A549 (cell line): ENCODE measurements around the gene ANGPT4. TPM values are rescaled to one million over a fixed set of nuclear protein-coding genes. Genes with fewer than 3 reads are reported as not detected.

Experiments
- ATAC-seq, 2 experiments: fragments of 200-7000 bp in 1 of 2; fragments of >200 bp in 1 of 2; cut with Nextera tagmentation in 1 of 2; cut with Tn5 transposase in 1 of 2; 3 replicates each; pipeline versions ENCODE4 v1.8.0 to v1.9.1; 2018 to 2020; ENCODE audit warnings: mild to moderate bottlenecking in 1 of 2, moderate library complexity in 1 of 2
- CTCF ChIA-PET: fragments of 300-600 bp; sonication (Branson Sonifier 250); formaldehyde crosslinking; extraction: SDS; loops from one replicate; lab custom pipeline; 2021; ENCODE audit warnings: antibody characterized with exemption, inconsistent platforms; lab: Yijun Ruan, JAX
- POLR2A ChIA-PET: fragments of 350-600 bp; formaldehyde crosslinking; extraction: SDS; loops from one replicate; lab custom pipeline; 2021; ENCODE audit warnings: antibody characterized with exemption, inconsistent platforms; lab: Yijun Ruan, JAX
- DNase-seq, 2 experiments: peaks; one replicate each; pipeline versions ENCODE4 v3.0.0 to v3.0.0-alpha.2; 2011 to 2016; ENCODE audit warnings: low read depth in 1 of 2, low spot score in 1 of 2
- FAIRE-seq: peaks from 2 replicates; lab custom pipeline; 2011; peaks lifted over from hg19 to GRCh38; lab: Jason Lieb, UNC
- H3K27ac ChIP-seq, 2 experiments: fragments of >200 bp; sonication (Bioruptor Twin); formaldehyde crosslinking; 3 replicates each; pipeline ENCODE4 v1.5.1; 2016 to 2017
- H3K4me1 ChIP-seq: fragments of >200 bp; sonication (Bioruptor Twin); formaldehyde crosslinking; 3 replicates; pipeline ENCODE4 v1.6.1; 2016
- H3K4me2 ChIP-seq: fragments of >200 bp; sonication (Bioruptor Twin); formaldehyde crosslinking; 3 replicates; pipeline ENCODE4 v1.6.1; 2016
- H3K4me3 ChIP-seq: fragments of >200 bp; sonication (Bioruptor Twin); formaldehyde crosslinking; 3 replicates; pipeline ENCODE4 v1.5.1; 2016
- H3K9me3 ChIP-seq: fragments of >200 bp; sonication (Bioruptor Twin); formaldehyde crosslinking; 3 replicates; pipeline ENCODE4 v1.6.1; 2016
- ATOH8 ChIP-seq: fragments of 250-450 bp; sonication (Bioruptor Pico); IDR thresholded peaks from 2 replicates; pipeline ENCODE4 v1.5.0; 2020; ENCODE audit warnings: low read depth, mild to moderate bottlenecking, moderate library complexity
- CBX8 ChIP-seq: fragments of 200-600 bp; sonication (generic); IDR thresholded peaks from 2 replicates; pipeline ENCODE4 v1.6.1; 2016
- CHD4 ChIP-seq: fragments of 200-600 bp; sonication (generic); IDR thresholded peaks from 2 replicates; pipeline ENCODE4 v1.6.1; 2016; ENCODE audit warnings: antibody characterized with exemption, mild to moderate bottlenecking, borderline replicate concordance
- CTCF ChIP-seq: fragments of >200 bp; sonication (Bioruptor Twin); formaldehyde crosslinking; IDR thresholded peaks from 3 replicates; pipeline ENCODE4 v1.5.1; 2016
- E2F6 ChIP-seq: IDR thresholded peaks from 2 replicates; pipeline ENCODE4 v1.6.1; 2012; ENCODE audit warnings: low read depth, borderline replicate concordance
- ESRRA ChIP-seq: fragments of 150-350 bp; IDR thresholded peaks from 2 replicates; pipeline ENCODE4 v1.6.1; 2014; ENCODE audit warnings: mild to moderate bottlenecking, low read length, borderline replicate concordance
- FOSL2 ChIP-seq, 2 experiments: fragments of 450-650 bp in 1 of 2; fragments of >200 bp in 1 of 2; sonication (Bioruptor Twin) in 1 of 2; formaldehyde crosslinking; IDR thresholded peaks; 2 replicates each; pipeline versions ENCODE4 v1.5.0 to v1.6.1; 2016 to 2020; ENCODE audit warnings: mild to moderate bottlenecking in 1 of 2, moderate library complexity in 1 of 2
- FOXS1 ChIP-seq: fragments of 250-450 bp; sonication (Bioruptor Pico); IDR thresholded peaks from 2 replicates; pipeline ENCODE4 v1.5.0; 2020; ENCODE audit warnings: mild to moderate bottlenecking, moderate library complexity
- HDAC2 ChIP-seq: fragments of 200-600 bp; sonication (generic); IDR thresholded peaks from 2 replicates; pipeline ENCODE4 v1.6.1; 2016
- HES2 ChIP-seq: fragments of >200 bp; sonication (Bioruptor Twin); formaldehyde crosslinking; IDR thresholded peaks from 2 replicates; pipeline ENCODE4 v1.6.1; 2016
- KDM1A ChIP-seq: fragments of 200-600 bp; sonication (generic); IDR thresholded peaks from 2 replicates; pipeline ENCODE4 v1.6.1; 2016; ENCODE audit warnings: low read depth, mild to moderate bottlenecking
- MAFK ChIP-seq: fragments of 450-650 bp; IDR thresholded peaks from 2 replicates; pipeline ENCODE4 v1.6.1; 2014; ENCODE audit not compliant: partially characterized antibody
- MAX ChIP-seq: IDR thresholded peaks from 2 replicates; pipeline ENCODE4 v1.6.1; 2012
- NR3C1 ChIP-seq: fragments of >200 bp; sonication (Bioruptor Twin); formaldehyde crosslinking; IDR thresholded peaks from 3 replicates; pipeline ENCODE4 v1.6.1; 2017
- POLR2A ChIP-seq: IDR thresholded peaks from 2 replicates; pipeline ENCODE4 v1.6.1; 2012; ENCODE audit warnings: mild to moderate bottlenecking, low read length
- POLR2AphosphoS2 ChIP-seq: conservative IDR thresholded peaks from 2 replicates; pipeline ENCODE4 v1.6.1; 2012; ENCODE audit warnings: low read length, improper control_type of control experiment, inconsistent platforms
- RAD21 ChIP-seq, 2 experiments: fragments of >200 bp in 1 of 2; sonication (Bioruptor Twin) in 1 of 2; formaldehyde crosslinking in 1 of 2; IDR thresholded peaks in 1 of 2; conservative IDR thresholded peaks in 1 of 2; 2 replicates in 1 of 2; 3 replicates in 1 of 2; pipeline ENCODE4 v1.6.1; 2012 to 2018; ENCODE audit warnings: inconsistent platforms in 1 of 2
- RARB ChIP-seq: fragments of 250-450 bp; sonication (Bioruptor Pico); IDR thresholded peaks from 2 replicates; pipeline ENCODE4 v1.8.0; 2021; ENCODE audit warnings: mild to moderate bottlenecking, moderate library complexity
- REST ChIP-seq: fragments of 200-600 bp; sonication (generic); IDR thresholded peaks from 2 replicates; pipeline ENCODE4 v1.6.1; 2016; ENCODE audit warnings: antibody characterized with exemption, mild to moderate bottlenecking, moderate library complexity
- RFX5 ChIP-seq: fragments of 450-650 bp; IDR thresholded peaks from 2 replicates; pipeline ENCODE4 v1.7.1; 2014; ENCODE audit warnings: antibody characterized with exemption, mild to moderate bottlenecking, moderate library complexity
- RNF2 ChIP-seq: fragments of 200-600 bp; sonication (generic); IDR thresholded peaks from 2 replicates; pipeline ENCODE4 v1.6.1; 2016; ENCODE audit warnings: low read depth, mild to moderate bottlenecking, antibody characterized with exemption, moderate library complexity, borderline replicate concordance
- SREBF2 ChIP-seq: fragments of 450-650 bp; IDR thresholded peaks from 2 replicates; pipeline ENCODE4 v1.6.1; 2014; ENCODE audit warnings: mild to moderate bottlenecking, moderate library complexity
- TFCP2L1 ChIP-seq: fragments of 250-450 bp; sonication (Bioruptor Pico); IDR thresholded peaks from 2 replicates; pipeline ENCODE4 v1.5.0; 2021; ENCODE audit warnings: mild to moderate bottlenecking
- TP53 ChIP-seq: fragments of 250-450 bp; sonication (Bioruptor Pico); IDR thresholded peaks from 2 replicates; pipeline ENCODE4 v1.5.0; 2021; ENCODE audit warnings: mild to moderate bottlenecking, moderate library complexity
- USF2 ChIP-seq: fragments of 450-650 bp; IDR thresholded peaks from 2 replicates; pipeline ENCODE4 v1.6.1; 2014; ENCODE audit warnings: antibody characterized with exemption
- ZFP36 ChIP-seq: fragments of 450-650 bp; IDR thresholded peaks from 2 replicates; pipeline ENCODE4 v1.6.1; 2014; ENCODE audit warnings: borderline replicate concordance; ENCODE audit not compliant: partially characterized antibody
- ZNF302 ChIP-seq: fragments of 250-450 bp; sonication (Bioruptor Pico); IDR thresholded peaks from 2 replicates; pipeline ENCODE4 v1.9.0; 2021; ENCODE audit warnings: inconsistent platforms, mild to moderate bottlenecking, moderate library complexity
- WGBS: methylation state at CpG from one replicate; pipeline ENCODE4 v1.1.6; 2017; ENCODE audit errors: missing lambda C conversion rate; 5-methylcytosine and 5-hydroxymethylcytosine counted together
- polyA plus RNA-seq, 4 experiments: library from polyadenylated mRNA; depleted of rRNA in 3 of 4; stranded (reverse); fragments of >200 nt; fragmentation: RNase III in 1 of 4; extraction: RNeasy Plus Mini Kit Qiagen cat#74134 plus additional on column Dnase treatment in 1 of 4; gene quantifications; 2 replicates in 3 of 4; 3 replicates in 1 of 4; pipeline ENCODE4 v1.2.3, GENCODE V29; 2011 to 2017

ANGPT4 gene
- polyA plus RNA-seq, 2 of the 4 experiments (the other 2 are of a cell fraction): 0.04 TPM; not detected in 1

- TF ChIP-seq HDAC2 (no peak), ESRRA (no peak), RFX5 (no peak), RNF2 (no peak), FOXS1 (no peak), RAD21 (conservative IDR thresholded peaks at IDR 0.05 in 1 of 2, IDR thresholded peaks at IDR 0.05 in 1 of 2) (no peak), ATOH8 (CRISPR knock-in tag) (no peak), E2F6 (no peak), FOSL2 (IDR thresholded peaks at IDR 0.05) (no peak), FOSL2 (CRISPR knock-in tag; IDR thresholded peaks at IDR 0.05) (no peak), CHD4 (no peak), MAFK (no peak), TFCP2L1 (CRISPR knock-in tag) (no peak), POLR2A (no peak), ZNF302 (CRISPR knock-in tag) (no peak), ZFP36 (no peak)
- TF ChIP-seq, all 56 proteins: peak for 0
- no peaks in the 10 kb centered on the region for H3K4me1 ChIP-seq
- DNase-seq: no peak
- WGBS: 44% methylated on average over 9 of the region's 9 CpGs
- FAIRE-seq: no peak
- no peak overlapping the region for H3K4me3 ChIP-seq
- peaks cover 10% of the 10 kb centered on the region; the same call in 2 of the 3 replicates for H3K9me3 ChIP-seq
- ChIA-PET POLR2A (no interaction called here), CTCF (interaction anchor here (0.9 to 1.5 kb wide), 2 partner anchors 31 to 110 kb away, joined by 3 to 9 read pairs; no protein-coding TSS in a partner anchor)
- no peak overlapping the region for H3K4me2 ChIP-seq
- ATAC-seq: no peak
- H3K27ac ChIP-seq: no peak overlapping the region
These were observed 9.4 kb upstream of the ANGPT4 start for GRCh38 chr20:925516-925915.

GRCh38 chr20:924639-925038 lies 8.5 kb upstream of the ANGPT4 start:
- Histone ChIP-seq H3K4me2 (no peak overlapping the region), H3K9me3 (0 out of 3 replicates have a peak, but pooled peaks cover 3% of the 10 kb centered on the region), H3K27ac (no peak overlapping the region), H3K4me3 (no peak overlapping the region), H3K4me1 (no peaks in the 10 kb centered on the region)
- CTCF ChIA-PET: interaction anchor here (1.0 to 1.5 kb wide), 2 partner anchors 31 to 108 kb away, joined by 3 to 9 read pairs; no protein-coding TSS in a partner anchor
- POLR2A ChIA-PET: no interaction called here
- peak in 1 of 2 experiments; percentile 39; a peak in 1 of 6 replicates for ATAC-seq
- no peak for FAIRE-seq
- DNase-seq: peak in 1 of 2 experiments; percentile 25
- TF ChIP-seq USF2 (peak; percentile 41; the same call in 1 of the 2 replicates), NR3C1 (no peak), CBX8 (no peak), MAX (no peak), KDM1A (no peak), TP53 (CRISPR knock-in tag) (no peak)

GRCh38 chr20:922781-923180 lies 6.6 kb upstream of the ANGPT4 start:
- Histone ChIP-seq H3K4me3 (no peak overlapping the region), H3K9me3 (no peaks in the 10 kb centered on the region), H3K4me1 (no peaks in the 10 kb centered on the region), H3K4me2 (no peak overlapping the region), H3K27ac (no peak overlapping the region)
- no peak for TF ChIP-seq CTCF
- no peak for TF ChIP-seq ESRRA
- TF ChIP-seq POLR2AphosphoS2: no peak
- no peak for TF ChIP-seq SREBF2
- TF ChIP-seq MAFK: no peak
- no peak for TF ChIP-seq RNF2
- no peak for TF ChIP-seq REST
- TF ChIP-seq FOSL2 (IDR thresholded peaks at IDR 0.05): no peak
- no peak for TF ChIP-seq FOSL2 (CRISPR knock-in tag; IDR thresholded peaks at IDR 0.05)
- TF ChIP-seq HES2: no peak
- no peak for TF ChIP-seq RARB
- FAIRE-seq (no peak), ATAC-seq (no peak), DNase-seq (no peak)
- ChIA-PET CTCF (interaction anchor here (1.0 to 1.9 kb wide), 4 partner anchors 24 to 104 kb away, joined by 4 to 5 read pairs (median 5); no protein-coding TSS in a partner anchor), POLR2A (interaction anchor here (0.5 kb wide), 1 partner anchor 267 kb away, joined by 4 read pairs; no protein-coding TSS in a partner anchor)
- 26% methylated on average over 4 of the region's 4 CpGs for WGBS
